Hepatocyte (in vitro differentiated cells): Measurements from ENCODE around the gene TUBGCP3.

Experiments
- EZH2phosphoT487 ChIP-seq: fragments of 200-600 bp; sonication (generic); IDR thresholded peaks from one replicate; pipeline ENCODE4 v1.6.1; 2018; ENCODE audit warnings: antibody characterized with exemption, mild to moderate bottlenecking, low read depth, moderate library complexity; ENCODE audit not compliant: unreplicated experiment, severe bottlenecking
- TF ChIP-seq, protein P1 (sequence below): fragments of 200-600 bp; sonication (generic); IDR thresholded peaks from 2 replicates; pipeline ENCODE4 v1.5.1; 2016; ENCODE audit warnings: antibody characterized with exemption, mild to moderate bottlenecking; ENCODE audit not compliant: poor library complexity

DNA sequence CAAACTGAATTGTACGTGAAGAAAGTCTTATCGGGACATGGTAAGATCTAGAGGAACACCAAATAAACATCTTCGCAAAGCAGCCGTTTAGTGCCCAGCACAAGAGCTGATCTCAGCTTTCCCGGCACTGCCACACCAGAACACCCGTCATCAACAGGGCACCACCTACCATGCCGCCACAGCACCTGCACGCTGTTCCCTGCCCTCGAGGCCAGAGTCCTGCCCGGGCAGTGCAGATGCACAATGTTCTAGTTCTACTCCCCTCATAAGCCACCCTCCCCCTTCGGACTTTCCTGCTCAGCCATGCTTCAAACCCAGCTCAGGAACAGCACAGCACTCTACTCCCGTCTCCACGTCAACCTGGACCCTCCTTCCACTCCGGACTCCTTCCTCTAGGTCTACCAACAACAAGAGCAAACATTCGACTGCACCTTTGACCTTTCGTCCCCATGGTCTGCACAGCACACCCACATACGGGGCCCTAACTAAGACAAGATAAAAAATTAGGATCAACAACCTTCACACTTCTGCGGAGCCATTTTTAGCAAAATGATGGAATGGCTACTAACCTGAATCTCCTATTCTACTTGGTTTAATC is 25.1 kb downstream of the TUBGCP3 start:
- TF ChIP-seq, protein P1, sequence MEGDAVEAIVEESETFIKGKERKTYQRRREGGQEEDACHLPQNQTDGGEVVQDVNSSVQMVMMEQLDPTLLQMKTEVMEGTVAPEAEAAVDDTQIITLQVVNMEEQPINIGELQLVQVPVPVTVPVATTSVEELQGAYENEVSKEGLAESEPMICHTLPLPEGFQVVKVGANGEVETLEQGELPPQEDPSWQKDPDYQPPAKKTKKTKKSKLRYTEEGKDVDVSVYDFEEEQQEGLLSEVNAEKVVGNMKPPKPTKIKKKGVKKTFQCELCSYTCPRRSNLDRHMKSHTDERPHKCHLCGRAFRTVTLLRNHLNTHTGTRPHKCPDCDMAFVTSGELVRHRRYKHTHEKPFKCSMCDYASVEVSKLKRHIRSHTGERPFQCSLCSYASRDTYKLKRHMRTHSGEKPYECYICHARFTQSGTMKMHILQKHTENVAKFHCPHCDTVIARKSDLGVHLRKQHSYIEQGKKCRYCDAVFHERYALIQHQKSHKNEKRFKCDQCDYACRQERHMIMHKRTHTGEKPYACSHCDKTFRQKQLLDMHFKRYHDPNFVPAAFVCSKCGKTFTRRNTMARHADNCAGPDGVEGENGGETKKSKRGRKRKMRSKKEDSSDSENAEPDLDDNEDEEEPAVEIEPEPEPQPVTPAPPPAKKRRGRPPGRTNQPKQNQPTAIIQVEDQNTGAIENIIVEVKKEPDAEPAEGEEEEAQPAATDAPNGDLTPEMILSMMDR, result no peak
- no peak for TF ChIP-seq EZH2phosphoT487
